Neural progenitor cell (in vitro differentiated cells): ENCODE results near the gene PRKAB1.

Experiments used
- CTCF ChIP-seq: fragments of 200-600 bp; sonication (generic); IDR thresholded peaks from 2 replicates; pipeline ENCODE4 v1.5.1; 2017; ENCODE audit warnings: antibody characterized with exemption, mild to moderate bottlenecking
- EZH2 ChIP-seq: fragments of 200-600 bp; sonication (generic); IDR thresholded peaks from 2 replicates; pipeline ENCODE4 v1.6.1; 2017; ENCODE audit warnings: antibody characterized with exemption, mild to moderate bottlenecking, moderate library complexity
- EZH2phosphoT487 ChIP-seq: fragments of 200-600 bp; sonication (generic); IDR thresholded peaks from 2 replicates; pipeline ENCODE4 v1.6.1; 2017; ENCODE audit warnings: antibody characterized with exemption

GRCh38 chr12:119689935-119690500 lies 22.1 kb downstream of the PRKAB1 start:
- TF ChIP-seq CTCF (no peak), EZH2phosphoT487 (no peak), EZH2 (no peak)
